Stimulated activated CD4-positive, alpha-beta T cell treated with anti-CD3 and anti-CD28 coated beads, Interleukin-1b, Interleukin-23, amount 100 ng/mL, for 24 hours (primary cell): ENCODE results near the gene LOX.
"Not testable (repeated sequence)": the region's sequence is repeated elsewhere in the genome, so short reads cannot be mapped to it uniquely, and the experiment has no call there.

Experiments
- DNase-seq, 4 experiments: peaks; one replicate each; pipeline ENCODE4 v3.0.0-alpha.2; 2020; ENCODE audit warnings: low read depth in 4 of 4, low spot score in 1 of 4

Gene LOX

GRCh38 chr5:122099060-122099790 lies 21.2 kb upstream of the LOX start:
- DNase-seq: no peak

GRCh38 chr5:122097391-122097790 lies 19.3 kb upstream of the LOX start:
- no peak for DNase-seq

GRCh38 chr5:122095158-122095557 lies 17.1 kb upstream of the LOX start:
- DNase-seq: no peak

GRCh38 chr5:122094251-122094650 lies 16.2 kb upstream of the LOX start:
- not testable (repeated sequence) for DNase-seq

GRCh38 chr5:122093415-122094180 lies 15.5 kb upstream of the LOX start:
- no peak for DNase-seq

GRCh38 chr5:122091936-122092600 lies 14.0 kb upstream of the LOX start:
- no peak for DNase-seq

GRCh38 chr5:122089096-122090013 lies 11.3 kb upstream of the LOX start:
- DNase-seq: no peak

- no peak for DNase-seq
Observed at GRCh38 chr5:122085041-122085440, 7.0 kb upstream of the LOX start.

- DNase-seq: no peak
Observed at GRCh38 chr5:122083535-122083934, 5.5 kb upstream of the LOX start.

- DNase-seq: no peak
Observed at GRCh38 chr5:122081541-122081940, 3.5 kb upstream of the LOX start.

GRCh38 chr5:122077366-122078115 lies 518 bp downstream of the LOX start:
- DNase-seq: no peak

GRCh38 chr5:122076669-122077365 lies 1.2 kb downstream of the LOX start:
- peak in 2 of 4 experiments; percentile 17 to 19 for DNase-seq

GRCh38 chr5:122076050-122076461 lies 2.0 kb downstream of the LOX start:
- DNase-seq: no peak

GRCh38 chr5:122073864-122074263 lies 4.2 kb downstream of the LOX start:
- no peak for DNase-seq

GRCh38 chr5:122073018-122073417 lies 5.0 kb downstream of the LOX start:
- DNase-seq: no peak

- no peak for DNase-seq
Observed at GRCh38 chr5:122067390-122067789, 10.7 kb downstream of the LOX start.

GRCh38 chr5:122064992-122065391 lies 13.1 kb downstream of the LOX start:
- no peak for DNase-seq

- DNase-seq: no peak
Observed at GRCh38 chr5:122063836-122064235, 14.2 kb downstream of the LOX start.

GRCh38 chr5:122062205-122062604 lies 15.9 kb downstream of the LOX start:
- no peak for DNase-seq

- DNase-seq: no peak
Observed at GRCh38 chr5:122056913-122057312, 21.1 kb downstream of the LOX start.
